Left colon (tissue), 2 donors: ENCODE results near the gene STING1. TPM values are rescaled to one million over a fixed set of nuclear protein-coding genes. Genes with fewer than 3 reads are reported as not detected.
"Not testable (repeated sequence)": the region's sequence is repeated elsewhere in the genome, so short reads cannot be mapped to it uniquely, and the experiment has no call there.

Experiments
- ATAC-seq: fragments of 200-7000 bp; cut with Tn5 transposase; one replicate; pipeline ENCODE4 v1.9.1; 2020; ENCODE audit warnings: mild to moderate bottlenecking, moderate library complexity
- DNase-seq, 2 donors: peaks; one replicate each; pipeline ENCODE4 v3.0.0-alpha.2; 2020
- intact Hi-C, 2 donors: fragments of 100-400 bp; cut with DNase I in 1 of 2; cut with micrococcal nuclease in 1 of 2; formaldehyde crosslinking; loops; one replicate each; pipeline versions ENCODE4 v1.11.2 to v1.14.0; 2022; cut with DNase I, micrococcal nuclease
- total RNA-seq, 2 donors: library from RNA; stranded (reverse); fragmentation: NEBNext Ultra II Directional; extraction: Animal tissue kit (Norgen Biotek cat#: 25700); gene quantifications; one replicate each; pipeline ENCODE4 v1.2.1, GENCODE V29; 2021
- donor health status: DM: no; HTN: no; CAD: no.
- donor health status: DM: yes; HTN: yes; CAD: no.

STING1 gene
- total RNA-seq, 2 donors from 2014 or later, result 25.0 to 55.6 TPM

DNA sequence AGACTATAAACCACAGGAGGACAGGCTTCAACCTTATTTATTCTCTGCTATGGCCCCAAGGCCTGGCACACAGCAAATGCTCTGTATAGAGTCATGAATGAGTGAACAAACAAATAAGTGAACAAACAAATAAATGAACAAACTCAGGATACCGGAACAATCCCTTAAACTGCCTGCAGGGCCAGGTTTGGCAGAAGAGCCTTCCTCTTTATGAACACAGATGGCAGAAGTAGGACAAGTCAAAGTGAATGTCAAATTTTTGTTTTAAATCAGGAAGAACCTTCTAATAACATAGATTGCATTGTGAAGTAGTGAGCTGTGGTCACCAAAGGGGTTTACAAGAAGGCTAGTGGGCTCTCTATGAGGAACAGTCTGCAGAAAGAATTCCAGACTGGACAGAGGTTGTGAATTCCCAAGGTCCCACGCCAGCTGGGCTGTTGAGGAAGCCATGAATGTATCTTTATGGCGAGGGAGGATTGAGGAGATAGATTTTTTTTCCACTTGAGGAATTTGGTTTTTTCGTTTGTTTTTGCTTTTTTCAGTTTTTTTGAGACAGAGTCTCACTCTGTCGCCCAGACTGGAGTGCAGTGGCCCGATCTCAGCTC, 30.3 kb upstream of the STING1 start:
- ATAC-seq, result no peak
- intact Hi-C loops, result loop anchor here in 1 of 2 donors (5.0 kb wide), 1 partner anchor 91 kb away; no protein-coding TSS in a partner anchor
- no peak for DNase-seq

DNA sequence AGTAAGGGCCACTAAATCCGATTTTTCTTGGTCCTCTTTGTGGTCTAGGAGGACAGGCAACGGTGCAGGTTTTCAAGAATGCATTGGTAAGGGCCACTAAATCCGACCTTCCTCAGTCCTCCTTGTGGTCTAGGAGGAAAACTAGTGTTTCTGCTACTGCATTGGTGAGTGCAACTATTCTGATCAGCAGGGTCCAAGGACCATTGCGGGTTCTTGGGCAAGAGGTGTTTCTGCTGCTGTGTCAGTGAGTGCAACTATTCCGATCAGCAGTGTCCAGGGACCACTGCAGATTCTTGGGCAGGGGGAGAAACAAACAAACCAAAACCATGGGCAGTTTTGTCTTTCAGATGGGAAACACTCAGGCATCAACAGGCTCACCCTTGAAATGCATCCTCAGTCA, 22.2 kb upstream of the STING1 start:
- DNase-seq, intact Hi-C loops, ATAC-seq: not testable (repeated sequence)

GRCh38 chr5:139503879-139504278, 21.3 kb upstream of the STING1 start:
- intact Hi-C loops, DNase-seq, ATAC-seq: not testable (repeated sequence)

DNA sequence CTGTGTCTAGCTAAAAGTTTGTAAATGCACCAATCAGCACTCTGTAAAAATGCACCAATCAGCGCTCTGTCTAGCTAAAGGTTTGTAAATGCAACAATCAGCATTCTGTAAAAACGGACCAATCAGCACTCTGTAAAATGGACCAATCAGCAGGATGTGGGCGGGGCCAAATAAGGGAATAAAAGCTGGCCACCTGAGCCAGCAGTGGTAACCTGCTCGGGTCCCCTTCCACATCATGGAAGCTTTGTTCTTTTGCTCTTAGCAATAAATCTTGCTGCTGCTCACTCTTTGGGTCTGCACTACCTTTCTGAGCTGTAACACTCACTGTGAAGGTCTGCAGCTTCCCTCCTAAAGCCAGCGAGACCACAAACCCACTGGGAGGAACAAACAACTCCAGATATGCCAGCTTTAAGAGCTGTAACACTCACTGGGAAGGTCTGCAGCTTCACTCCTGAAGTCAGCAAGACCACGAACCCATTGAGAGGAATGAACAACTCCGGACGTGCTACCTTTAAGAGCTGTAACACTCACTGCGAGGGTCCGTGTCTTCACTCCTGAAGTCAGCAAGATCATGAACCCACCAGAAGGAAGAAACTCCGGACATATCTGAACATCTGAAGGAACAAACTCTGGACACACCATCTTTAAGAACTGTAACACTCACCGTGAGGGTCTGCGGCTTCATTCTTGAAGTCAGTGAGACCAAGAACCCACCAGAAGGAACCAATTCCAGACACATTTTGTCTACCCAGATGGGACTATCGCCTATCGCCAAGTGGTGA, 20.7 kb upstream of the STING1 start:
- DNase-seq, intact Hi-C loops, ATAC-seq: not testable (repeated sequence)

DNA sequence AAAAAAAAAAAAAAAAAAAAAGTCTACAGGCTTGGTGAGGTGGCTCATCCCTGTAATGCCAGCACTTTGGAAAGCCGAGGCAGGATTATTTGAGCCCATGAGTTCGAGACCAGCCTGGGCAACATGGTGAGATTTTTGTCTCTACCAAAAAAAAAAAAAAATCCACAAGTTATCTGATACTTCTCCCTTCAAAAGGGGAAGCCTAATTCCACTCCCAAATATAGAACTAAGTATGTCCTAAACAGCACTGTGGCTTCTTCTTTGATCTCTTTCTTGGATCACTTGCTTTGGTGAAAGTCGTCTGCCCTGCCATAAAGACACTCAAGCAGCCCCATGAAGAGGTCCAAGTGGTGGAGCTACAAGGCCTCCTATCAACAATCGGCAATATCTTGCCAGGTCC, 18.8 kb upstream of the STING1 start:
- no peak for DNase-seq
- intact Hi-C loops, result no loop called here
- ATAC-seq, result no peak

DNA sequence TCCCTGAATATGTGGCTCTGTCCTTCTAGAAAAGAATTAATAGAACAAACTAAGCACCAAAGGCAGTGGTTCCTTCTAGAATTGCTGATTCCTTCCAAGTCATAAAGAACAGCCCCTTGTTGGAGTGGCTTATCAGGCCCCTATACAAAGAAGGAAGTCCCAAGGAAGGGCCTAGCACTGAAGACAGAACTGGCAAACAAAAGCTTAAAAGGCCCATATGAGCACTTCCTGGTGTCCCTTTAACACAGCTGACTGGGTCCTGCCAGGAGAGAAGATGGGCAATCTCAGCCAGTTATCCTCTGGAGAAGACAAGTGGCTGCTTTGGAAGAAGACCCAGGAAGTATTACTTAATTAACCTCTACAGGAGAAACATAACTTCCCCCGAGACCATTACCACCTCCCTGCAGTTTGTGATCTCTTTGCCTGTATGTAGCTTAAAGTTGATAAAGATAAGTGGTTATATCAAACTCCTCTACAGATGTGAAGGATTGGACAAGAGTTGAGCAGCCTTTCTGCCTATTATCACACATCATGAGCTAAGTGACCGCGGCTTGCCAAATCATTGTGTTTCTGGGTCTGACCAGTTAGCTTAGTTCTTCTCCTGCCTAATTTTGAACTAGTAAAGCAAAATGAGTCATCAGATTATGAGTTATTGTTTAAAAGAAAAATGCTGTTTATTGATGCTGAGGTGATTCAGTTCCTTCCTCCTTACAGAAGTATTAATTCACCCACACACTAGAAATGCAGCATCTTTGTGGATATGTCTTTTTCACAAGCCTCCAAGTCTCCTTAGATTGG, 13.3 kb upstream of the STING1 start:
- intact Hi-C loops, result no loop called here
- no peak for DNase-seq
- ATAC-seq, result no peak

- DNase-seq (no peak), ATAC-seq (no peak)
- intact Hi-C loops, result no loop called here
These were observed 12.3 kb upstream of the STING1 start for GRCh38 chr5:139494832-139495231.

DNA sequence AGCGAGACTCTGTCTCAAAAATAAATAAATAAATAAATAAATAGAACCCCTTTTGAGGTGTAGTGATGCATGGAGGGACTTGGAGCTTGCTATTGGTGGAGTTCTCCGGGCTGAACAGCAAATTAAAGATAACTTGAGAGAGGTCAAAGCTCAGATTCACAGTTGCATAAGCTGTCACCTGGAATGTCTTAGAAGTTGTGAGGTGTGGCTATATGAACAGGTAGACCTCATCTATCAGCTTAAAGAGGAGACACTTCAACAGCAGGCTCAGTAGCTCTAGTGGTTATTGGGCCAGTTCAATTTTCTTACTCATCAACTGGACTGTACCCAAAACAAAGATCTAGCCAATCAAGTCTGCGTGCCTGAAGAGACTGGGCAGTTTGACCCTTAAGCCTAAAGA, 11.7 kb upstream of the STING1 start:
- ATAC-seq (peak; percentile 69), DNase-seq (no peak)
- intact Hi-C loops, result no loop called here

- intact Hi-C loops, result no loop called here
- DNase-seq (no peak), ATAC-seq (peak; percentile 56)
These were observed 10.2 kb upstream of the STING1 start for GRCh38 chr5:139492700-139493192.

GRCh38 chr5:139488260-139488659, 5.7 kb upstream of the STING1 start:
- intact Hi-C loops, result no loop called here
- ATAC-seq (no peak), DNase-seq (no peak)

GRCh38 chr5:139486201-139486600, 3.6 kb upstream of the STING1 start:
- no peak for ATAC-seq
- no peak for DNase-seq
- intact Hi-C loops, result no loop called here

GRCh38 chr5:139482890-139483208, 291 bp upstream of the STING1 start:
- DNase-seq, ATAC-seq, intact Hi-C loops: not testable (repeated sequence)

- intact Hi-C loops, result no loop called here
- peak in 1 of 2 donors; percentile 59 for DNase-seq
- peak; percentile 65 for ATAC-seq
These were observed 943 bp downstream of the STING1 start for GRCh38 chr5:139481580-139482049.

DNA sequence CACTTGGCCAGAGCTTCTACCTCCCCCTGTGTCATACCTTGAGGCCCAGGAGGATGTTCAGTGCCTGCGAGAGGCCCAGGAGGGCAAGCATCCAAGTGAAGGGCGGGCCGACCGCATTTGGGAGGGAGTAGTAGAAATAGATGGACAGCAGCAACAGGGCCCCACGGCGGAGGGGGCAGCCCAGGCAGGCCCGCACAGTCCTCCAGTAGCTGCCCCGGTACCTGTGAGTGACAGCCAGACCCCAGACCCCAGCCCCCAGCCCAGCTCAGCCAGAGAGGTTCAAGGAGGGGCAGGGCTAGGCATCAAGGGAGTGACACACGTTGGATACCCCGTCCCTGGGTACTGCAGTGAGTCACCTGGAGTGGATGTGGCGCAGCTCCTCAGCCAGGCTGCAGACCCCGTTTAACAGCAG, 1.4 kb downstream of the STING1 start:
- no peak for DNase-seq
- ATAC-seq, result no peak
- intact Hi-C loops, result no loop called here

DNA sequence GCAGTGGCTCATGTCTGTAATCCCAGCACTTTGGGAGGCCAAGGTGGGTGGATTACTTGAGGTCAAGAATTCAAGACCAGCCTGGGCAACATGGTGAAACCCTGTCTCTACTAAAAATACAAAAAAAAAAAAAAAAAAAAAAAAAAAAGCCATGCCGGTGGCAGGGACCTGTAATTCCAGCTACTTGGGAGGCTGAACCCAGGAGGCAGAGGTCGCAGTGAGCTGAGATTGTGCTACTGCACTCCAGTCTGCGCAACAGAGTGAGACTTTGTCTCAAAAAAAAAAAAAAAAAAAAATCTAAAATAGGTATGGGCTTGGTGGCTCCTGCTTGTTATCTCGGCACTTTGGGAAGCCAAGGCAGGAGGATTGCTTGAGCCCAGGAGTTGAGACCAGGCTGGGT, 2.8 kb downstream of the STING1 start:
- ATAC-seq, result not testable (repeated sequence)

GRCh38 chr5:139478657-139479423, 3.7 kb downstream of the STING1 start:
- DNase-seq, ATAC-seq, intact Hi-C loops: not testable (repeated sequence)

More for the DNA sequence above, 2.8 kb downstream of the STING1 start:
- DNase-seq, intact Hi-C loops: not testable (repeated sequence)

GRCh38 chr5:139475865-139476617, 6.5 kb downstream of the STING1 start:
- intact Hi-C loops, result no loop called here
- no peak for DNase-seq
- ATAC-seq, result no peak
